Transverse colon (tissue), 4 donors: ENCODE results near the gene GABRA5.

Source experiments
- POLR2A ChIP-seq: fragments of 450-650 bp; IDR thresholded peaks from one replicate; pipeline ENCODE4 v1.6.1; 2016; ENCODE audit warnings: antibody characterized with exemption, mild to moderate bottlenecking, moderate library complexity
- POLR2AphosphoS5 ChIP-seq, 3 donors: sonication (generic); formaldehyde crosslinking; IDR thresholded peaks; one replicate each; pipeline ENCODE4 v1.6.1; 2016; ENCODE audit warnings: antibody characterized with exemption in 3 of 3
- TF ChIP-seq, protein P1 (sequence below), 5 experiments: fragments of 200-600 bp in 3 of 5; fragments of 450-650 bp in 2 of 5; sonication (generic) in 3 of 5; IDR thresholded peaks; 1 replicate in 2 of 5; 2 replicates in 3 of 5; pipeline ENCODE4 v1.5.1; 2016 to 2017; ENCODE audit warnings: antibody characterized with exemption in 5 of 5, inconsistent platforms in 3 of 5, mild to moderate bottlenecking in 2 of 5, moderate library complexity in 1 of 5

DNA sequence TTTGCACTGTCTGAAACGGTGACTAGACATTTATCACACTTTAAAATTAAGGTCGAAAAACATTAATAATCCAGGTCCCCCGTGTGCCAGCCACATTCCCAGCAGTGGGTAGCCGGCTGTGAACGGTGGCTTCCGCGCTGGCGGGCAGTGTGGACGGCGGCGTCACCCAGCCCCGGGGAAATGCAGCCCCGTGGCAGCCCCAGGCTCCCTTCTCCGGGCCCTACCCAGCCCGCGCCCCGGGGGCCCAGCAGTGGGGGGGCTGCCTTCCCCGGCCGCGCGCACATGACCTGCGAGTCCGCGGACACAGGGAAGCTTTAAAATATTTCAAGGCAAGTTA lies 25.3 kb downstream of the GABRA5 start:
- TF ChIP-seq, protein P1, sequence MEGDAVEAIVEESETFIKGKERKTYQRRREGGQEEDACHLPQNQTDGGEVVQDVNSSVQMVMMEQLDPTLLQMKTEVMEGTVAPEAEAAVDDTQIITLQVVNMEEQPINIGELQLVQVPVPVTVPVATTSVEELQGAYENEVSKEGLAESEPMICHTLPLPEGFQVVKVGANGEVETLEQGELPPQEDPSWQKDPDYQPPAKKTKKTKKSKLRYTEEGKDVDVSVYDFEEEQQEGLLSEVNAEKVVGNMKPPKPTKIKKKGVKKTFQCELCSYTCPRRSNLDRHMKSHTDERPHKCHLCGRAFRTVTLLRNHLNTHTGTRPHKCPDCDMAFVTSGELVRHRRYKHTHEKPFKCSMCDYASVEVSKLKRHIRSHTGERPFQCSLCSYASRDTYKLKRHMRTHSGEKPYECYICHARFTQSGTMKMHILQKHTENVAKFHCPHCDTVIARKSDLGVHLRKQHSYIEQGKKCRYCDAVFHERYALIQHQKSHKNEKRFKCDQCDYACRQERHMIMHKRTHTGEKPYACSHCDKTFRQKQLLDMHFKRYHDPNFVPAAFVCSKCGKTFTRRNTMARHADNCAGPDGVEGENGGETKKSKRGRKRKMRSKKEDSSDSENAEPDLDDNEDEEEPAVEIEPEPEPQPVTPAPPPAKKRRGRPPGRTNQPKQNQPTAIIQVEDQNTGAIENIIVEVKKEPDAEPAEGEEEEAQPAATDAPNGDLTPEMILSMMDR (IDR thresholded peaks at IDR 0.05): no peak
- TF ChIP-seq POLR2A (no peak), POLR2AphosphoS5 (IDR thresholded peaks at IDR 0.05) (no peak)
